HEK293T (cell line): Measurements from ENCODE around the gene FGF2.

Experiments
- ARNT ChIP-seq: fragments of 450-650 bp; IDR thresholded peaks from 2 replicates; pipeline ENCODE4 v1.6.1; 2017; ENCODE audit warnings: mild to moderate bottlenecking
- ELF4 ChIP-seq: fragments of 450-650 bp; IDR thresholded peaks from 2 replicates; pipeline ENCODE4 v1.6.1; 2017; ENCODE audit warnings: antibody characterized with exemption
- FOXA1 ChIP-seq: fragments of 450-650 bp; IDR thresholded peaks from 2 replicates; pipeline ENCODE4 v1.6.1; 2016; ENCODE audit warnings: mild to moderate bottlenecking
- FOXM1 ChIP-seq: fragments of 450-650 bp; IDR thresholded peaks from 2 replicates; pipeline ENCODE4 v1.6.1; 2017; ENCODE audit warnings: mild to moderate bottlenecking, borderline replicate concordance
- HDGF ChIP-seq: fragments of 450-650 bp; IDR thresholded peaks from 2 replicates; pipeline ENCODE4 v1.6.1; 2017; ENCODE audit warnings: antibody characterized with exemption, borderline replicate concordance
- SP1 ChIP-seq: fragments of 450-650 bp; IDR thresholded peaks from 2 replicates; pipeline ENCODE4 v1.6.1; 2017
- SUZ12 ChIP-seq: fragments of 450-650 bp; IDR thresholded peaks from 2 replicates; pipeline ENCODE4 v1.6.1; 2016; ENCODE audit warnings: mild to moderate bottlenecking
- ZNF384 ChIP-seq: fragments of 450-650 bp; IDR thresholded peaks from 2 replicates; pipeline ENCODE4 v1.6.1; 2016
- TF ChIP-seq, protein P1 (sequence below): fragments of 450-650 bp; IDR thresholded peaks from 2 replicates; pipeline ENCODE4 v1.6.1; 2016

DNA sequence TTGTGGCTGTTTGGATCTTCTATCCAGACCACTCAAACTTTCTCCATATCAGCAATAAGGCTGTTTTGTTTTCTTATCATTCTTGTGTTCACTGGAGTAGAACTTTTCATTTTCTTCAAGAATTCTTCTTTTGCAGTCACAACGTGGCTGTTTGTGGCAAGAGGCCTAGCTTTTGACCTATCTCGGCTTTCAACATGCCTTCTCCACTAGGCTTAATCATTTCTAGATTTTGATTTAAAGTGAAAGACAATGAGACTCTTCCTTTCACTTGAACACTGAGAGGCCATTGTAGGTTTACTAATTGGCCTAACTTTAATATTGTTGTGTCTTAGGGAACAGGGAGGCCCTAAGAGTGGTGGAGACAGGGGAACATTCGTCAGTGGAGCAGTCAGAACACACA lies 19.1 kb downstream of the FGF2 start:
- TF ChIP-seq FOXM1: no peak
- no peak for TF ChIP-seq SUZ12
- no peak for TF ChIP-seq SP1
- TF ChIP-seq ZNF384: no peak
- no peak for TF ChIP-seq ARNT
- no peak for TF ChIP-seq FOXA1
- no peak for TF ChIP-seq HDGF
- no peak for TF ChIP-seq ELF4
- TF ChIP-seq, protein P1, sequence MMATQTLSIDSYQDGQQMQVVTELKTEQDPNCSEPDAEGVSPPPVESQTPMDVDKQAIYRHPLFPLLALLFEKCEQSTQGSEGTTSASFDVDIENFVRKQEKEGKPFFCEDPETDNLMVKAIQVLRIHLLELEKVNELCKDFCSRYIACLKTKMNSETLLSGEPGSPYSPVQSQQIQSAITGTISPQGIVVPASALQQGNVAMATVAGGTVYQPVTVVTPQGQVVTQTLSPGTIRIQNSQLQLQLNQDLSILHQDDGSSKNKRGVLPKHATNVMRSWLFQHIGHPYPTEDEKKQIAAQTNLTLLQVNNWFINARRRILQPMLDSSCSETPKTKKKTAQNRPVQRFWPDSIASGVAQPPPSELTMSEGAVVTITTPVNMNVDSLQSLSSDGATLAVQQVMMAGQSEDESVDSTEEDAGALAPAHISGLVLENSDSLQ: no peak
